Mesodermal cell (in vitro differentiated cells): Measurements from ENCODE around the gene KIF16B.

Source experiments
- H3K27ac ChIP-seq: 2 replicates; pipeline ENCODE4 v1.7.0; 2013; ENCODE audit warnings: mild to moderate bottlenecking, low read depth, low read length, moderate library complexity; ENCODE audit not compliant: severe bottlenecking
- H3K36me3 ChIP-seq: 2 replicates; pipeline ENCODE4 v1.7.1; 2013; ENCODE audit warnings: mild to moderate bottlenecking, low read length, moderate library complexity; ENCODE audit not compliant: control insufficient read depth, insufficient read depth
- H3K4me1 ChIP-seq: one replicate; pipeline ENCODE4 v1.7.1; 2013; ENCODE audit warnings: mild to moderate bottlenecking, low read length; ENCODE audit not compliant: insufficient read depth, control insufficient read depth, poor library complexity, severe bottlenecking
- H3K4me3 ChIP-seq: 2 replicates; pipeline ENCODE4 v1.7.0; 2013; ENCODE audit warnings: low read length, control low read depth, mild to moderate bottlenecking; ENCODE audit not compliant: insufficient read depth, poor library complexity, severe bottlenecking; ENCODE audit errors: extremely low read depth
- H3K9me3 ChIP-seq: 2 replicates; pipeline ENCODE4 v1.7.1; 2013; ENCODE audit warnings: mild to moderate bottlenecking, low read length, moderate library complexity; ENCODE audit not compliant: control insufficient read depth
- WGBS, 2 experiments: methylation state at CpG; one replicate each; pipeline ENCODE4 v1.1.5; 2013; ENCODE audit warnings: missing lambda C conversion rate in 2 of 2; ENCODE audit not compliant: insufficient coverage in 2 of 2; 5-methylcytosine and 5-hydroxymethylcytosine counted together

KIF16B gene

GRCh38 chr20:16337707-16338106 lies 235.5 kb downstream of the KIF16B start:
- no peaks in the 10 kb centered on the region for H3K36me3 ChIP-seq
- WGBS, 2 experiments: 88% methylated on average over 1 of the region's 1 CpG; no CpG with 5 or more reads in 1 of the 2 experiments
- H3K4me1 ChIP-seq: no peaks in the 10 kb centered on the region
- H3K9me3 ChIP-seq: peaks cover 3% of the 10 kb centered on the region
- H3K27ac ChIP-seq: no peak overlapping the region
- H3K4me3 ChIP-seq: no peak overlapping the region

DNA sequence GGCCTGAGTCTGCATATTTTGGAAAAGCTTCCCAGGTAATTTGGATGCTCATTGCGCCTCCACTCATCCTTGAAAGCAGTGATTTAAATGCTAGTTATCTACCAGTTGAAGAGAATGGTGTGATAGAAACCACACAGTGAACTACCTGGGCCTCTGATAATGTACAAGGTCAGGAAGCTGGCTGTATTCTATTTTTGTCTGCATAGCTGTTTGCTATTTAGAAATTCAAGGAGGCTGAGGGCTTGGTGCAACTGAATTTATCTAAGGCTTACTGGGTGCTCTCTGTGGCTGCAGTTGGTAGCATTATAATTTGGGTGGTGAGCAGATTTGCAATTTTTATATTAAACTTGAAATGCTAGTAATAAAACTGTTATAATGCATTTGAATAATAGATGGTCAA lies 245.6 kb downstream of the KIF16B start:
- Histone ChIP-seq H3K36me3 (no peaks in the 10 kb centered on the region), H3K4me1 (no peaks in the 10 kb centered on the region)

GRCh38 chr20:16321291-16321690 lies 252.0 kb downstream of the KIF16B start:
- H3K9me3 ChIP-seq: no peaks in the 10 kb centered on the region
- no peak overlapping the region for H3K4me3 ChIP-seq
- WGBS, 2 experiments: 100% methylated on average over 1 of the region's 2 CpGs; no CpG with 5 or more reads in 1 of the 2 experiments
- no peak overlapping the region for H3K27ac ChIP-seq
- H3K36me3 ChIP-seq: no peaks in the 10 kb centered on the region
- H3K4me1 ChIP-seq: no peaks in the 10 kb centered on the region

More for the DNA sequence above, 245.6 kb downstream of the KIF16B start:
- H3K27ac ChIP-seq: no peak overlapping the region
- H3K9me3 ChIP-seq: no peaks in the 10 kb centered on the region
- H3K4me3 ChIP-seq: no peak overlapping the region
- 100% methylated on average over 1 of the region's 1 CpG for WGBS, 2 experiments

- Histone ChIP-seq H3K27ac (no peak overlapping the region), H3K4me3 (no peak overlapping the region), H3K36me3 (no peaks in the 10 kb centered on the region), H3K4me1 (no peaks in the 10 kb centered on the region), H3K9me3 (no peaks in the 10 kb centered on the region)
- 89% methylated on average over 5 to 8 of the region's 14 CpGs for WGBS, 2 experiments
Measured at GRCh38 chr20:16317445-16318362, 255.5 kb downstream of the KIF16B start.

GRCh38 chr20:16316513-16316912 lies 256.7 kb downstream of the KIF16B start:
- WGBS, 2 experiments: no CpG with 5 or more reads among the region's 3 CpGs
- no peaks in the 10 kb centered on the region for H3K36me3 ChIP-seq
- no peaks in the 10 kb centered on the region for H3K9me3 ChIP-seq
- H3K4me1 ChIP-seq: no peaks in the 10 kb centered on the region
- no peak overlapping the region for H3K4me3 ChIP-seq
- no peak overlapping the region for H3K27ac ChIP-seq

DNA sequence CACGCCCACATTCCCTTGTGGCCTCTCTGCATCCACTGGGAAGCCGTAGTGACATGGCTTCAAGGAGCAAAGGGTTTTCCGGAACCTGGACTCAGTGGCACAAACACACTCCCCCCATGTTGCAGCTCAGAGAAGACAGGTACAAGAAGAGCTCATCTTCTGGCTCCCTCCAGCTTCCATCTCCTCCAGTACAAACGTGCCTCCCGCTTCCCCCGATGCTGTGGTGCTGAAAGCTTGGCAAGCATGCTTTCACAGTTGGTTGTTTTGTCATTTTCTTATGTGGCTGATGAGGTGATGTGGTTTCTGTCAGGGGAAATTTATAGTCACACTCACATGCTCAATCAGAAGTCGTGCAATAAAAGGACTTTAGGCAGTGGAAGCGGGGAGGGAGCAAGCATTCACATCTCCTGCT lies 258.5 kb downstream of the KIF16B start:
- Histone ChIP-seq H3K27ac (no peak overlapping the region), H3K9me3 (no peaks in the 10 kb centered on the region), H3K36me3 (no peaks in the 10 kb centered on the region), H3K4me3 (no peak overlapping the region), H3K4me1 (no peaks in the 10 kb centered on the region)
- WGBS, 2 experiments: 81 to 85% methylated on average over 3 to 4 of the region's 8 CpGs

- no peaks in the 10 kb centered on the region for H3K36me3 ChIP-seq
- no CpG with 5 or more reads among the region's 3 CpGs for WGBS, 2 experiments
- H3K4me1 ChIP-seq: no peaks in the 10 kb centered on the region
Measured at GRCh38 chr20:16314320-16314719, 258.9 kb downstream of the KIF16B start.

DNA sequence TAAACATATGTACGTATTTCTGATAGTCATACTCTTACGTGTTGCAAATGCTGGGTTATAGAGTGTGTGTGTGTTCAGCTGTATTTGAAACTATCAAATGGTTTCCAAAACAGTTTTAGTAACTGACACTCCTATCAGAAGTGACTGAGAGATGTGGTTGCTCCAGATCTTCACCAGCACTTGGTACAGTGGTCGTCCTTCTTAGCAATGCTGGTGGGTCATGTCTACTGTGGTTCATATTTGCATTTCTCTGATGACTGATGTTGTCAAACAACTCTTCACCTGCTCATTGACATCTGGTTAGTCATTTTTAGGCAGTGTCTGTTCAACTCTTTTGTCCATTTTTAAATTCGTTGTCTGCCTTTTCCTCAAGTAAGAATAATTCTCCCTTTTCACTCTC lies 259.3 kb downstream of the KIF16B start:
- Histone ChIP-seq H3K36me3 (no peaks in the 10 kb centered on the region), H3K9me3 (no peaks in the 10 kb centered on the region), H3K27ac (no peak overlapping the region), H3K4me3 (no peak overlapping the region), H3K4me1 (no peaks in the 10 kb centered on the region)
- WGBS, 2 experiments: 89 to 100% methylated on average over 1 of the region's 4 CpGs

More at GRCh38 chr20:16314320-16314719, 258.9 kb downstream of the KIF16B start:
- Histone ChIP-seq H3K27ac (no peak overlapping the region), H3K4me3 (no peak overlapping the region), H3K9me3 (no peaks in the 10 kb centered on the region)

- Histone ChIP-seq H3K9me3 (no peaks in the 10 kb centered on the region), H3K36me3 (no peaks in the 10 kb centered on the region), H3K4me1 (no peaks in the 10 kb centered on the region), H3K4me3 (no peak overlapping the region), H3K27ac (no peak overlapping the region)
Measured at GRCh38 chr20:16312998-16313397, 260.2 kb downstream of the KIF16B start.

DNA sequence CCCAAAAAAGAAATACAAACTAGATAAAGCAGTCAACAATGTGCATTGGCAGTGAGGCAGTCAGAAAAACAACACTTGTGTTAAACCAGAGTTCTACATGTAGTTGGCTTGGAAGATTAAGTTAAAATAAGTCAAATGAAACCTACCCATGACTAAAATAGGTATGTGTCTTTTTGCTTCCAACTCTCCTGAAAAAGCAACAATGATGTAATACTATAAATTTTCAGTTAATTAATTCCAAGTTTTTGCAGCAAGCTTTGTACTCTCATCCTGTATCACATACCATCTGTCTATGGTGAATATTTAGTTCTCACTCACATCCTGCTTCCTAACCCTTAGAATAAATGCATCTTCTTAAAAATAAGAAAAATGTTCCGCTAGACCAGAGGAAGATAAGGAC lies 261.5 kb downstream of the KIF16B start:
- no CpG with 5 or more reads among the region's 1 CpG for WGBS, 2 experiments

DNA sequence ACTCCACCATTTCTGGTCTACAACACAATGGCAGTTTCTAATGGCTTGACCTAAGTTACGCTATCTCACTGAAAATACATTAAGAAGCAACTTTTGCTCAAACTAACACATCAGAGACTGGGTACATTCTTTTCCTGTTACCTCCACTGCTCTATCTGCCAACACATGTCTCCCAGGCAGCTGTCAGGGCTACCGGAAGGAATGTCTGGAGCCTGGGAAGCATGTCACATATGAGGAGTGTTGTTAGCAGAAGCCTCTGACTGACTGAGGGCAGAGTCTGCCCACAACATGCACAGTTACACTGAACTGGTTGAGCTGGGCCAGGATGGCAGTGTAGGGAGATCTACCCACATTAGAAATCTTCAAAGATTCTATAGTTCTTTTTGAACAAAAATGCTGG lies 264.5 kb downstream of the KIF16B start:
- Histone ChIP-seq H3K27ac (no peak overlapping the region), H3K9me3 (peaks cover 1% of the 10 kb centered on the region), H3K36me3 (no peaks in the 10 kb centered on the region), H3K4me3 (no peak overlapping the region), H3K4me1 (no peaks in the 10 kb centered on the region)
- WGBS, 2 experiments: 87 to 100% methylated on average over 1 to 2 of the region's 2 CpGs

More for the DNA sequence above, 261.5 kb downstream of the KIF16B start:
- no peaks in the 10 kb centered on the region for H3K9me3 ChIP-seq
- no peak overlapping the region for H3K4me3 ChIP-seq
- H3K27ac ChIP-seq: no peak overlapping the region
- H3K4me1 ChIP-seq: no peaks in the 10 kb centered on the region
- H3K36me3 ChIP-seq: no peaks in the 10 kb centered on the region
